Smooth muscle cell of the brain vasculature (primary cell): ENCODE results near the gene UBC.

Source experiments
- DNase-seq: peaks from one replicate; pipeline ENCODE4 v3.0.0-alpha.2; 2012; ENCODE audit warnings: low read depth, low spot score

Gene UBC

GRCh38 chr12:124914392-124915238 lies at the start of gene UBC:
UBC (minus strand) TSS chr12:124914650; CDS start chr12:124913771, 879 bp downstream.
- peak; percentile 82 for DNase-seq

- no peak for DNase-seq
Observed at GRCh38 chr12:124963211-124963610, 48.8 kb upstream of the UBC start.

GRCh38 chr12:124961055-124961454 lies 46.6 kb upstream of the UBC start:
- DNase-seq, result no peak

- no peak for DNase-seq
Observed at GRCh38 chr12:124956571-124956970, 42.1 kb upstream of the UBC start.

GRCh38 chr12:124954771-124955170 lies 40.3 kb upstream of the UBC start:
- DNase-seq, result no peak

- no peak for DNase-seq
Observed at GRCh38 chr12:124953689-124954405, 39.4 kb upstream of the UBC start.

GRCh38 chr12:124952801-124953200 lies 38.4 kb upstream of the UBC start:
- no peak for DNase-seq

GRCh38 chr12:124952295-124952694 lies 37.8 kb upstream of the UBC start:
- no peak for DNase-seq

- no peak for DNase-seq
Observed at GRCh38 chr12:124949779-124950728, 35.6 kb upstream of the UBC start.

- no peak for DNase-seq
Observed at GRCh38 chr12:124949066-124949465, 34.6 kb upstream of the UBC start.

GRCh38 chr12:124947561-124948398 lies 33.3 kb upstream of the UBC start:
- DNase-seq, result no peak

- no peak for DNase-seq
Observed at GRCh38 chr12:124947013-124947412, 32.6 kb upstream of the UBC start.

GRCh38 chr12:124946447-124946793 lies 32.0 kb upstream of the UBC start:
- DNase-seq, result no peak

- DNase-seq, result no peak
Observed at GRCh38 chr12:124941170-124941527, 26.7 kb upstream of the UBC start.

GRCh38 chr12:124940393-124941169 lies 26.1 kb upstream of the UBC start:
- peak; percentile 65 for DNase-seq

GRCh38 chr12:124940143-124940392 lies 25.6 kb upstream of the UBC start:
- no peak for DNase-seq

- DNase-seq, result no peak
Observed at GRCh38 chr12:124939421-124940142, 25.1 kb upstream of the UBC start.

GRCh38 chr12:124939079-124939420 lies 24.6 kb upstream of the UBC start:
- DNase-seq, result no peak

GRCh38 chr12:124938587-124938986 lies 24.1 kb upstream of the UBC start:
- no peak for DNase-seq

GRCh38 chr12:124938108-124938507 lies 23.7 kb upstream of the UBC start:
- no peak for DNase-seq
